Colonic mucosa (tissue), 4 donors: ENCODE data around the gene ACOXL. TPM values are rescaled to one million over a fixed set of nuclear protein-coding genes. Genes with fewer than 3 reads are reported as not detected.

ENCODE experiments used
- DNase-seq: peaks from one replicate; pipeline ENCODE4 v3.0.0-alpha.2; 2020
- H3K27ac ChIP-seq: fragments of 200-600 bp; one replicate; pipeline ENCODE4 v1.8.0; 2021
- H3K27me3 ChIP-seq: fragments of 200-600 bp; one replicate; pipeline ENCODE4 v1.8.0; 2021
- H3K36me3 ChIP-seq: fragments of 200-600 bp; one replicate; pipeline ENCODE4 v1.8.0; 2021
- H3K4me1 ChIP-seq: fragments of 200-600 bp; one replicate; pipeline ENCODE4 v1.8.0; 2021; ENCODE audit warnings: mild to moderate bottlenecking
- H3K4me3 ChIP-seq: fragments of 200-600 bp; one replicate; pipeline ENCODE4 v1.8.0; 2021
- H3K9ac ChIP-seq, 2 donors: one replicate each; pipeline ENCODE4 v1.7.0; 2013; ENCODE audit warnings: control low read depth in 2 of 2, low read depth in 2 of 2, low read length in 2 of 2
- H3K9me3 ChIP-seq: fragments of 200-600 bp; one replicate; pipeline ENCODE4 v1.8.0; 2021
- intact Hi-C: fragments of 100-400 bp; cut with DNase I; formaldehyde crosslinking; loops from one replicate; pipeline ENCODE4 v1.14.1; 2022
- total RNA-seq, 2 donors: library from RNA; stranded (reverse); fragmentation: NEBNext Ultra II Directional in 1 of 2; extraction: Animal tissue kit (Norgen Biotek cat#: 25700) in 1 of 2; gene quantifications; one replicate each; pipeline ENCODE4 v1.2.1, GENCODE V29; 2021
- TF ChIP-seq, protein P1 (sequence below): fragments of 200-600 bp; IDR thresholded peaks from one replicate; pipeline ENCODE4 v1.8.0; 2022; ENCODE audit warnings: antibody characterized with exemption, mild to moderate bottlenecking
- donor health status: healthy.
- donor health status: DM: no; HTN: no; CAD: no.
- donor health status: DM: no; HTN: no; CAD: no.

ACOXL gene
- total RNA-seq, 2 donors from 2014 or later: 0.32 to 0.82 TPM

DNA sequence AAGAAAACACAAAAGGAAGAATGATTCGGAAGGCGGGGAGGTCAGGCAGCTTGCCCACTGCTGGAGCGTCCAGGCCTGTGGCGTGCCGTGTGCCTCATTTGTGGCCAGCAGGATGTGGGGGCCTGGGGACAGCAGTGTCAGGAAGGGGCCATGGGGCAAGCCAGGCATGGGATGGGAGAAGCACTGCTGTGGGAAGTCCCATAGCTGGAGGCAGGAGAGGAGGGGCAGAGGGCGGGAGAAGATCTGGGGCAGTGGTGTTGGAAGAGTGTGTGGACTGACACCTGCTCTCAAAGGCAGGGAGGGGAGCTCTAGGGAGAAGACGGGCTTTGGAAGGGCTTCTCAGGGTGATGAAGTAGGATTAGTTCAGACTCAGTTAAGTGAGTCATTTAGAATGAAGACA lies 133.7 kb downstream of the ACOXL start:
- Histone ChIP-seq H3K36me3 (no peaks in the 10 kb centered on the region), H3K9me3 (no peaks in the 10 kb centered on the region), H3K27me3 (no peaks in the 10 kb centered on the region), H3K9ac (no peak overlapping the region), H3K27ac (no peak overlapping the region), H3K4me1 (no peaks in the 10 kb centered on the region), H3K4me3 (no peak overlapping the region)
- DNase-seq: no peak
- TF ChIP-seq, protein P1, sequence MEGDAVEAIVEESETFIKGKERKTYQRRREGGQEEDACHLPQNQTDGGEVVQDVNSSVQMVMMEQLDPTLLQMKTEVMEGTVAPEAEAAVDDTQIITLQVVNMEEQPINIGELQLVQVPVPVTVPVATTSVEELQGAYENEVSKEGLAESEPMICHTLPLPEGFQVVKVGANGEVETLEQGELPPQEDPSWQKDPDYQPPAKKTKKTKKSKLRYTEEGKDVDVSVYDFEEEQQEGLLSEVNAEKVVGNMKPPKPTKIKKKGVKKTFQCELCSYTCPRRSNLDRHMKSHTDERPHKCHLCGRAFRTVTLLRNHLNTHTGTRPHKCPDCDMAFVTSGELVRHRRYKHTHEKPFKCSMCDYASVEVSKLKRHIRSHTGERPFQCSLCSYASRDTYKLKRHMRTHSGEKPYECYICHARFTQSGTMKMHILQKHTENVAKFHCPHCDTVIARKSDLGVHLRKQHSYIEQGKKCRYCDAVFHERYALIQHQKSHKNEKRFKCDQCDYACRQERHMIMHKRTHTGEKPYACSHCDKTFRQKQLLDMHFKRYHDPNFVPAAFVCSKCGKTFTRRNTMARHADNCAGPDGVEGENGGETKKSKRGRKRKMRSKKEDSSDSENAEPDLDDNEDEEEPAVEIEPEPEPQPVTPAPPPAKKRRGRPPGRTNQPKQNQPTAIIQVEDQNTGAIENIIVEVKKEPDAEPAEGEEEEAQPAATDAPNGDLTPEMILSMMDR: no peak
- intact Hi-C loops: no loop called here

DNA sequence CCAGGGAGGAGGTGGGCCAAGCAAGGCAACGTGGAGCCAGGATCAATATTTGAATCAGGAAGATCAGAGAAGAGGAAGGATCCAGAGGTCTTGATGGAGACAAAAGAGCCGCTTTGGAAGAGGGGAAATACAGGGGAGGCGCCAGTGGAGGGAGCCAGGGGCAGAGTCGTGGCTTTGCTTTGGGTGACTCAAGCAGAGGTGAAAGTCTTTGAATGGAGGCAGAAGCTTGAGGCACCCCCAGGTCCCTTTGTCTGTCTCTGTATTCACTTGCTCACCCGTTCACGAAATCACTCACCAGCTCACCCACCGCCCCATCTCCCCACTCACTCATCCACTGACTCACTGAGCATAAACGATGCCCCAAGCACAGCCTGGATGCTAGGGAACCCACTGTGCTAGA lies 134.1 kb downstream of the ACOXL start:
- Histone ChIP-seq H3K27me3 (no peaks in the 10 kb centered on the region), H3K9me3 (no peaks in the 10 kb centered on the region), H3K4me1 (no peaks in the 10 kb centered on the region), H3K9ac (no peak overlapping the region), H3K27ac (no peak overlapping the region), H3K36me3 (no peaks in the 10 kb centered on the region), H3K4me3 (no peak overlapping the region)
- no peak for DNase-seq
- intact Hi-C loops: no loop called here
- TF ChIP-seq, protein P1: no peak

DNA sequence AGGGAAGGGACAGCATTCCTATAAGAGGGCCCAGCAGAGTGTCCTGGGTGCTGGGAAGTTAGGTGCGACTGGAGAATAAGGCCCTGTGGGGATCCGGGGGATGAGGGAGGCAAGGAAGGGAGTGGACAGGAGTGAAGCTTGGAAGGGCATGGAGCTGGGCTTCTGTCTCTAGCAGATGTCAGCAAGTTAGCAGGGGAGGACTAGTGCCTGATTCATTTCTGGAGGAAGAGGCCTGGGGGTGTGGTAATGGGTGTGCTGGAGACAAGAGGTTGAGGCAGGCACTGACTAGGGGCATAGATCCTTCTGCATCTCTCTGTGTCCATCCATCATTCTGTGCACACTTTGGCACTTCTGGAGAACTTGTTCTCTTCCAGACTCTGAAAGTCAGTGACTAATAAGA lies 134.7 kb downstream of the ACOXL start:
- TF ChIP-seq, protein P1: no peak
- Histone ChIP-seq H3K36me3 (no peaks in the 10 kb centered on the region), H3K9me3 (no peaks in the 10 kb centered on the region), H3K4me3 (no peak overlapping the region), H3K27ac (no peak overlapping the region), H3K9ac (no peak overlapping the region), H3K4me1 (no peaks in the 10 kb centered on the region), H3K27me3 (no peaks in the 10 kb centered on the region)
- intact Hi-C loops: no loop called here
- no peak for DNase-seq

DNA sequence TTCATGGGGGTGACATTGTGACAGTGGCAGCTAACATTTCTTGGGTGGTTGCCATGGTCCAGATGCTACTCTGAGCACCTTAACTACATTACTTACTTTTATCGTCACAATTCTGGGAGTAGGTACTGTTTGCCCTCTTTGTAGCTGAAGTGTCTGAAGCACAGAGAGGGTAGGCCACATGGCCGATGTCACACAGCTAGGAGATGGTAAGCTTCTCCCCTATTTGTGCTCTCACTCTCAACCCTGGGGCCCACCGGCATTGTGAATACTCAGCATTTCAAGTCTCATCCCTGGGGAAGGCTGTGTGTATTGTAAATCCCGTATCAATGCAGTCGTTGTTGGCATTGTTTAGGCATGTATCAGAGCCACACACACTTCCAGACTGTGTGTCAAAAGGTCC lies 136.6 kb downstream of the ACOXL start:
- no peaks in the 10 kb centered on the region for H3K27me3 ChIP-seq
- TF ChIP-seq, protein P1: no peak
- no peak for DNase-seq

DNA sequence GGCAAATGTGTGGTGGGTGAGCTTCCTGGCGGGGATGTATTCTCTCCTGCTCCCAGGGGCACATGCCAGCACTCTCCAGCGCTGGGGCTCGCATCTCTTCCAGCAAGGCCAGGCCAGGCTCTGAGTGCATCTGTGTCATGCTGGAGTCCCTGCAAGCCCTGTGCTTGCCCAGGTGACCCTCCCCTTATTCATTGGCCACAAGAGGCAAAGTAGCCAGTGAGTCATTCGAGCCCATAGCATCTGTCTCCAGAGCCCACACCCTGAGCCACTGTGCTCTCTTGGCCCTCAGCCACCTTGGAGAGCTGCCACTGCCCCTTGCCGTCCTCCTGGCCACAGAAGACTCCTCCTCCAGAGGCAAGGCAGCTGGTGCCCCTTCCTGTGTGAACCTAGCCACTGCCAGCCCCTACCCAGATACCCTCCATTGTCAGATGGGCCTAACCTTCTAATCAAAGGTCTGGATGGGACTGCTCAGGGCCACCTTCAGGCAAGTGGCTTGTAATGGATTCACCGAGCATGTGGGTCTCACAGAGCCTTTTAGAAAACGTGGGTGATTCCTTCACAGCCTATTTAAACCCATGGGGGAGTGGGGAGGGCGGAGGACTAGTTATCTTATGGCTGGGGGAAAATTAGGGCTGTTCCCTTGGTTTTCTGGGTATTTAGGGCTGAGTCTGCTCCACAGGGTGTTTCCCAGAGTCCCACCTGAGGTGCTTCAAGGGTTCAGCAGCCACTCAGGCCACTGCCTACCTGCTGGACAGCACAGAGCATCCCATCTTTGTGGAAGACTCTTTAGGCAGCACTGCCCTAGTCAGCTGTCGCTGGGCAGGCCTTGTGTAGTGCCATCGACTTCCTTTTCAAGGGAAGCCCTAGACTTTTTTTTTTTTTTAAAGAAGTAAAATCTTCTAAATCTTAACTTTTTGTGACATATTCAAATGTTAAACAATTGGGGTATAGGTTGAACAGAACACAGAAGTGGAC lies 137.4 kb downstream of the ACOXL start:
- TF ChIP-seq, protein P1: no peak
- intact Hi-C loops: no loop called here
- no peak for DNase-seq

More for the DNA sequence above, 136.6 kb downstream of the ACOXL start:
- H3K4me1 ChIP-seq: no peaks in the 10 kb centered on the region
- no peaks in the 10 kb centered on the region for H3K36me3 ChIP-seq
- no peak overlapping the region for H3K4me3 ChIP-seq
- no peak overlapping the region for H3K27ac ChIP-seq
- H3K9ac ChIP-seq: no peak overlapping the region
- H3K9me3 ChIP-seq: no peaks in the 10 kb centered on the region
- intact Hi-C loops: no loop called here

More for the DNA sequence above, 137.4 kb downstream of the ACOXL start:
- no peaks in the 10 kb centered on the region for H3K9me3 ChIP-seq
- no peaks in the 10 kb centered on the region for H3K27me3 ChIP-seq
- H3K27ac ChIP-seq: no peak overlapping the region
- no peaks in the 10 kb centered on the region for H3K4me1 ChIP-seq
- no peaks in the 10 kb centered on the region for H3K36me3 ChIP-seq
- no peak overlapping the region for H3K4me3 ChIP-seq
- no peak overlapping the region for H3K9ac ChIP-seq
